Measurements from ENCODE around the gene CYP2A13.
"Not testable (repeated sequence)": the region's sequence is repeated elsewhere in the genome, so short reads cannot be mapped to it uniquely, and the experiment has no call there.

The CYP2A13 gene

GRCh38 chr19:41123716-41124294 lies 35.6 kb downstream of the CYP2A13 start:
- no peaks in the 10 kb centered on the region for H3K36me3 ChIP-seq (ENCODE audit: control insufficient read depth, insufficient read depth, low read length)
- no peaks in the 10 kb centered on the region for H3K27me3 ChIP-seq (ENCODE audit: control insufficient read depth, insufficient read depth, low read length)
- no peaks in the 10 kb centered on the region for H3K9me3 ChIP-seq (ENCODE audit: control insufficient read depth, low read length)
- peaks cover 3% of the 10 kb centered on the region for H3K4me1 ChIP-seq (ENCODE audit: control insufficient read depth, insufficient read depth, low read length)
- H3K9ac ChIP-seq (ENCODE audit: low read length) = no peak overlapping the region
- H3K4me3 ChIP-seq (ENCODE audit: low read length) = no peak overlapping the region

DNA sequence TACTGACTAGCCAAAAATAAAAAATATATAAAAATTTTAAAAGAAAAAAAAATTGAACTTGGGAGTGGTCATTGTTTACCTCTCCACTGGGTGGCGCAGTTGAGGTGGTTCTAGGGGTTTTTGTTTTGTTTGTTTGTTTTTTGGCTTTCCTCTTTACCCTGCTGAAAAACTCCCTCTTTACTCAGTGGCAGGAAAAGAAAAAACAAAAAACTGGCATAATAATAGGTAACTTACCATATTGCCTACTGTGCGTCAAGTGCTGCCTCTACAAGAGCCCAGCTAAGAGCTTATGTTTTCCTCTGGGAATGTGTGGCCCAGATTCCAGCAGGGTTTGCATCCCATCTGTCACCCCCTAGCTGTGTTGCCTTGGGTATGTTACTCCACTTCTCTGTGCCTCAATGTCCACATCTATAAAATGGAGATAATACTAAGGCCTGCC lies 38.5 kb downstream of the CYP2A13 start:
- H3K4me3 ChIP-seq (ENCODE audit: low read length); H3K9me3 ChIP-seq (ENCODE audit: control insufficient read depth, low read length); H3K27me3 ChIP-seq (ENCODE audit: control insufficient read depth, insufficient read depth, low read length); H3K9ac ChIP-seq (ENCODE audit: low read length); H3K4me1 ChIP-seq (ENCODE audit: control insufficient read depth, insufficient read depth, low read length); H3K36me3 ChIP-seq (ENCODE audit: control insufficient read depth, insufficient read depth, low read length): not testable (repeated sequence)

- not testable (repeated sequence) for H3K4me3 ChIP-seq (ENCODE audit: low read length); H3K4me1 ChIP-seq (ENCODE audit: control insufficient read depth, insufficient read depth, low read length); H3K27me3 ChIP-seq (ENCODE audit: control insufficient read depth, insufficient read depth, low read length); H3K9ac ChIP-seq (ENCODE audit: low read length); H3K9me3 ChIP-seq (ENCODE audit: control insufficient read depth, low read length); H3K36me3 ChIP-seq (ENCODE audit: control insufficient read depth, insufficient read depth, low read length)
Measured at GRCh38 chr19:41127362-41127761, 39.1 kb downstream of the CYP2A13 start.

GRCh38 chr19:41127801-41128300 lies 39.6 kb downstream of the CYP2A13 start:
- not testable (repeated sequence) for H3K27me3 ChIP-seq (ENCODE audit: control insufficient read depth, insufficient read depth, low read length); H3K4me1 ChIP-seq (ENCODE audit: control insufficient read depth, insufficient read depth, low read length); H3K9ac ChIP-seq (ENCODE audit: low read length); H3K36me3 ChIP-seq (ENCODE audit: control insufficient read depth, insufficient read depth, low read length); H3K9me3 ChIP-seq (ENCODE audit: control insufficient read depth, low read length); H3K4me3 ChIP-seq (ENCODE audit: low read length)

DNA sequence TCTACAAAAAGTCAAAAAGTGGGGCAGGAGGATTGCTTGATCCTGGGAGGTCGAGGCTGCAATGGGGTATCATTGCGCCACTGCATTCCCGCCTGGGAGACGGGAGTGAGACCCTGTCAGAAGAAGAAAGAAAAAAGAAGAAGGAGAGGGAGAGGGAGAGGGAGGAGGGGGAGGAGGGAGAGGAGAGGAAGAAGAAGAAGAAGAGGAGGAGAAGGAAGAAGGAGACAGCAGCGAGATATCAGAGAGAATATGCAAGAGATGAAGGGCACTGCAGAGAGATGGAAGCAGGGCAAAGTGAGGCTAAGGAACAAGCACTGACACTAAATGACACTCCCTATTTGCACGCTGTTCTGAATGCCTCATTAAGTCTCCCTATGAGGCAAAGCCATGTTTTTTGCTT lies 40.4 kb downstream of the CYP2A13 start:
- Histone ChIP-seq H3K27me3 (ENCODE audit: control insufficient read depth, insufficient read depth, low read length) (no peaks in the 10 kb centered on the region), H3K9me3 (ENCODE audit: control insufficient read depth, low read length) (no peaks in the 10 kb centered on the region)

GRCh38 chr19:41131186-41131585 lies 42.9 kb downstream of the CYP2A13 start:
- H3K4me3 ChIP-seq (ENCODE audit: low read length) = no peak overlapping the region
- no peaks in the 10 kb centered on the region for H3K36me3 ChIP-seq (ENCODE audit: control insufficient read depth, insufficient read depth, low read length)
- H3K9ac ChIP-seq (ENCODE audit: low read length) = no peak overlapping the region
- H3K9me3 ChIP-seq (ENCODE audit: control insufficient read depth, low read length) = no peaks in the 10 kb centered on the region
- H3K27me3 ChIP-seq (ENCODE audit: control insufficient read depth, insufficient read depth, low read length) = no peaks in the 10 kb centered on the region
- peaks cover 3% of the 10 kb centered on the region for H3K4me1 ChIP-seq (ENCODE audit: control insufficient read depth, insufficient read depth, low read length)

More for the DNA sequence above, 40.4 kb downstream of the CYP2A13 start:
- no peaks in the 10 kb centered on the region for H3K36me3 ChIP-seq (ENCODE audit: control insufficient read depth, insufficient read depth, low read length)
- no peak overlapping the region for H3K4me3 ChIP-seq (ENCODE audit: low read length)
- H3K4me1 ChIP-seq (ENCODE audit: control insufficient read depth, insufficient read depth, low read length) = peaks cover 3% of the 10 kb centered on the region
- H3K9ac ChIP-seq (ENCODE audit: low read length) = no peak overlapping the region

DNA sequence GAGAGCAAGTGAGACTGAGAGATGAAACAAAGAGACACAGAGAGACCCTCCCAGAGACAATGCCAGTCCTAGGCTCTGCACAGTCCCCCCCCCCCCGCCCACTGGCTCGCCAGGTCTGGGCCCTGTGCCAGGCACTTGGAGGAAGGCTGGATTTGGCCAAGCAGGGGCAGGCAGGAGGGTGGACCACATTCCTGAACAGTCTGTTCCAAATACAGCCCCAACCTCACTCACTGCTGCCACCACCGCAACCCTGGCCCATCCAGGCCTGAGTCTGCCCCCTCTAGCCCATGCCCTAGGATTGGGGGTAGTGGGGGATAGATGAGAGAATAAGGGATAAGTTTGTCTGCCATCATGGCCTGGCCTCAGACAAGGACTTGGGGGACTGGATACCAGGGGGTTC lies 45.0 kb downstream of the CYP2A13 start:
- Histone ChIP-seq H3K4me1 (ENCODE audit: control insufficient read depth, insufficient read depth, low read length) (peaks cover 3% of the 10 kb centered on the region), H3K9ac (ENCODE audit: low read length) (no peak overlapping the region), H3K36me3 (ENCODE audit: control insufficient read depth, insufficient read depth, low read length) (no peaks in the 10 kb centered on the region), H3K27me3 (ENCODE audit: control insufficient read depth, insufficient read depth, low read length) (no peaks in the 10 kb centered on the region), H3K4me3 (ENCODE audit: low read length) (no peak overlapping the region), H3K9me3 (ENCODE audit: control insufficient read depth, low read length) (no peaks in the 10 kb centered on the region)

DNA sequence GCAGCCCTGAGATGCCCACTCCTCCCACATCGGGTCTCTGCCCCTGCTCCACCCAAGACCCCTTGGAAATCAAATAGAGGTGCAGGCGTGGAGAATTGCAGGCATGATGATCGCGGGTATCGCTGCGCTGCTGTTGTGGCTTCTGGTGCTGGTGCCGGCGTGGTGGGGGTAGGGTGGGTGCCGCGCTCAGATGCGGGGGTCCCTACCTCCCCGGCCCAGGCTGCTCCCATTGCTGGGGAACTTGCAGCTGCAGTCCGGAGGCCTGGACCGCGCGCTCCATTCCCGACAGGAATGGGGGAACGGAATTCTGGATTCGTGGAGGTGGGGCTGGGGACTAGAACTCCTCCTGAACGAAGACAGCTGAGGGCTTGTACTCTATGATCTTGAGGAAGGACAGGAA lies 46.4 kb downstream of the CYP2A13 start:
- no peaks in the 10 kb centered on the region for H3K27me3 ChIP-seq (ENCODE audit: control insufficient read depth, insufficient read depth, low read length)
- no peaks in the 10 kb centered on the region for H3K36me3 ChIP-seq (ENCODE audit: control insufficient read depth, insufficient read depth, low read length)
- H3K9ac ChIP-seq (ENCODE audit: low read length) = no peak overlapping the region
- no peaks in the 10 kb centered on the region for H3K9me3 ChIP-seq (ENCODE audit: control insufficient read depth, low read length)
- H3K4me1 ChIP-seq (ENCODE audit: control insufficient read depth, insufficient read depth, low read length) = no peaks in the 10 kb centered on the region
- H3K4me3 ChIP-seq (ENCODE audit: low read length) = no peak overlapping the region

GRCh38 chr19:41135390-41136384 lies 47.4 kb downstream of the CYP2A13 start:
- H3K27me3 ChIP-seq (ENCODE audit: control insufficient read depth, insufficient read depth, low read length); H3K9me3 ChIP-seq (ENCODE audit: control insufficient read depth, low read length); H3K4me1 ChIP-seq (ENCODE audit: control insufficient read depth, insufficient read depth, low read length); H3K36me3 ChIP-seq (ENCODE audit: control insufficient read depth, insufficient read depth, low read length); H3K9ac ChIP-seq (ENCODE audit: low read length); H3K4me3 ChIP-seq (ENCODE audit: low read length): not testable (repeated sequence)

- Histone ChIP-seq H3K36me3 (ENCODE audit: control insufficient read depth, insufficient read depth, low read length) (no peaks in the 10 kb centered on the region), H3K4me3 (ENCODE audit: low read length) (no peak overlapping the region), H3K9me3 (ENCODE audit: control insufficient read depth, low read length) (no peaks in the 10 kb centered on the region), H3K27me3 (ENCODE audit: control insufficient read depth, insufficient read depth, low read length) (no peaks in the 10 kb centered on the region), H3K4me1 (ENCODE audit: control insufficient read depth, insufficient read depth, low read length) (peaks cover 5% of the 10 kb centered on the region), H3K9ac (ENCODE audit: low read length) (no peak overlapping the region)
Measured at GRCh38 chr19:41136636-41137455, 48.6 kb downstream of the CYP2A13 start.

DNA sequence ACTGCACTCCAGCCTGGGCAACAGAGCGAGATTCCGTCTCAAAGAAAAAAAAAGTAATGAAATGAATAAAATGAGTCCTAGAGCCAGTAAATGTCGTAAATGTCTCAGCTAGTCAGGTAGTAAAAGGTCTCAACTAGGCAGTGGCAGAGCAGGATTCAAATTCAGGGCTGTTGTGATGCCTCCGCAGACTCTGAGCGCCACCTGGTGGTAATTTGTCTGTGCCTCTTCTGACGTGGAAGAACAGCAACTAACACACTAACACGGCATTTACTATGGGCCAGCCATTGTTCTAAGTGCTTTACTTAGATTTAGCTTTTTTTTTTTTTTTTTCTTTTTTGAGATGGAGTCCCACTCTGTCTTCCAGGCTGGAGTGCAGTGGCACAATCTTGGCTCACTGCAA lies 56.2 kb downstream of the CYP2A13 start:
- no peaks in the 10 kb centered on the region for H3K9me3 ChIP-seq (ENCODE audit: control insufficient read depth, low read length)
- no peak overlapping the region for H3K4me3 ChIP-seq (ENCODE audit: low read length)
- no peak overlapping the region for H3K9ac ChIP-seq (ENCODE audit: low read length)
- no peaks in the 10 kb centered on the region for H3K36me3 ChIP-seq (ENCODE audit: control insufficient read depth, insufficient read depth, low read length)
- H3K4me1 ChIP-seq (ENCODE audit: control insufficient read depth, insufficient read depth, low read length) = peaks cover 5% of the 10 kb centered on the region
- H3K27me3 ChIP-seq (ENCODE audit: control insufficient read depth, insufficient read depth, low read length) = no peaks in the 10 kb centered on the region
